ENCODE results near the gene BTLA.

BTLA gene

DNA sequence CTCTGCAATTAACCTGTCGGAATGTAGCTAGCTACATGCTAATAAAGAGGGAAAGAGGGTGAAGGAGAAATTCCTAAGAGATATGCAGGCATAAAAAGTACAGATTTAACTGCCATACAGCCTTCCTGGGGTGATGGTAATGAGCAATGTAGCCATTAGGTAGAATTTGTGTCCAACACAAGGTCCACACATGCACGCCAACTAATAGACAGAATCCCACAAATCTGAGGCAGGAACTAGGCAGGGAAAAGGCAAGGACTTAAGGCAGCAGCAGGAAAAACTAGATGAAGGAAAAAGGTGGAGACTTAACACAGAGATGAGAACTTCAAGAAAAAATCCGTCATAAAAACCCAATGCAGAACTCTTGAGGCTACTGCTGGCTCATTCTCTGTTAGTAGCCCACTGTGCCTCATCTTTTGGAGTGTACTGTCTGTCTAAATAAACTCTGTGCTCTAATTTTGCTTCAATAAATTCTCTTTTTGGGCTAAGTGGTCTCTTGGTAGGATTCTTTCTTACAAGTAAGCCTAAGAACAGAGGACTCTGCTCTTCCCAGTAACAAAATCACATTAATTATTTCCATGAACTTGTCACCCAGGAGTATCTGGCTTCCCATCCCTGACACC lies 81.5 kb downstream of the BTLA start:
- H3K4me3 ChIP-seq (ENCODE audit: control insufficient read depth, low read depth, low read length) = no peak overlapping the region
- TF ChIP-seq, protein P1, sequence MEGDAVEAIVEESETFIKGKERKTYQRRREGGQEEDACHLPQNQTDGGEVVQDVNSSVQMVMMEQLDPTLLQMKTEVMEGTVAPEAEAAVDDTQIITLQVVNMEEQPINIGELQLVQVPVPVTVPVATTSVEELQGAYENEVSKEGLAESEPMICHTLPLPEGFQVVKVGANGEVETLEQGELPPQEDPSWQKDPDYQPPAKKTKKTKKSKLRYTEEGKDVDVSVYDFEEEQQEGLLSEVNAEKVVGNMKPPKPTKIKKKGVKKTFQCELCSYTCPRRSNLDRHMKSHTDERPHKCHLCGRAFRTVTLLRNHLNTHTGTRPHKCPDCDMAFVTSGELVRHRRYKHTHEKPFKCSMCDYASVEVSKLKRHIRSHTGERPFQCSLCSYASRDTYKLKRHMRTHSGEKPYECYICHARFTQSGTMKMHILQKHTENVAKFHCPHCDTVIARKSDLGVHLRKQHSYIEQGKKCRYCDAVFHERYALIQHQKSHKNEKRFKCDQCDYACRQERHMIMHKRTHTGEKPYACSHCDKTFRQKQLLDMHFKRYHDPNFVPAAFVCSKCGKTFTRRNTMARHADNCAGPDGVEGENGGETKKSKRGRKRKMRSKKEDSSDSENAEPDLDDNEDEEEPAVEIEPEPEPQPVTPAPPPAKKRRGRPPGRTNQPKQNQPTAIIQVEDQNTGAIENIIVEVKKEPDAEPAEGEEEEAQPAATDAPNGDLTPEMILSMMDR (IDR thresholded peaks at IDR 0.05; ENCODE audit: control insufficient read depth, insufficient read depth, low read depth, low read length, missing control alignments) = no peak
- DNase-seq (ENCODE audit: low read depth) = no peak

DNA sequence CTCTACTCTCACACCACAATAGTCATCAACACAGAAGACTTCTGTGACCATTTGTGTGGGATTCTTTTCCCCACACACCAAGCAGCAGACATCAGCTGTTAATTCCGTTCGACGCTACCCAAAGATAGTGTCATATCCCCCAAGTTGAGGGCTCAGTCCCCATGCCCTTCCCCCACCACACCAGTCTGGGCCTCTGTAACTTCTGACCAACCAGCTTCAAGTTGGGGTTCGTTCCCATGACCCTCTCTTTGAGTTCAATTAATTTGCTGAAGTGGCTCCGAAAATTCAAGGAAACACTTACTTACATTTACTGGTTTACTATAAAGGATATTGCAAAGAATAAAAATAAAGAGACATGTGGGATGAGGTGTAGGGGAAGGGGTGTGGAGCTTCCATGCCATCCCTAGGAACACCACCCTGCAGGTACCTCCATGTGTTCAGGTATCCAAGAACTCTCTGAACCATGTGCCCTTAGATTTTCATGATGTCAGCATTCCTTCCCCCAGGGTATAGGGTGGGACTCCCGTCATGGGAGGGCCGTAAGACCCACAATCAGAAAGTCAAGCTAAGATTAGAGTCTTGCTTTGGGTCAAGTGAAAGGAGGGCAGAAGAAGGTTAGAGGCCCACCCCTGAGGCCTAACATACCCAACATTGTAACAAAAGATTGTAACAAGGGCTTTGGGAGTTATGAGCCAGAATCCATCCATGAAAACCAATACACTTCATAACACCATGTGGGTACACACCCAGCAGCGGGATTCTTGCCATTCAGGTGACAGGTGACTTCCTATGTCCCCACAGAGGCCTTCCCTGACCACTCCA lies 82.7 kb downstream of the BTLA start:
- TF ChIP-seq, protein P1 (IDR thresholded peaks at IDR 0.05; ENCODE audit: control insufficient read depth, insufficient read depth, low read depth, low read length, missing control alignments) = no peak
- H3K4me3 ChIP-seq (ENCODE audit: control insufficient read depth, low read depth, low read length) = no peak overlapping the region
- no peak for DNase-seq (ENCODE audit: low read depth)

DNA sequence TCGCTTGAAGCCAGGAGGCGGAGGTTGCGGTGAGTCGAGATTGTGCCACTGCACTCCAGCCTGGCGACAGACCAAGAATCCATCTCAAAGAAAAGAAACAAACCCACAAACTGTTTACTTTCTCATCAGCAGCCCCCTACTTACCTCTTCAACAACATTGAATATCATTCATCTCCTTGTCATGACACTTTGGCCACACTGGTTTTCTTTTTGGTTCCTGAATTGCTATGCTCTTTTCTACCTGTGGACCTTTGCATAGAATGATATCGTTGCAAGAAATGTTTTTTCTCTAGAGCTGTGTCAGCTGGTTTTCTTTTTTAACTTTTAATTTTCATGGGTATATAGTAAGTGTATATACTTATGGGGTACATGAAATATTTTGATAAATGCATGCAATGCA lies 83.9 kb downstream of the BTLA start:
- H3K4me3 ChIP-seq (ENCODE audit: control insufficient read depth, low read depth, low read length) = no peak overlapping the region
- TF ChIP-seq, protein P1 (IDR thresholded peaks at IDR 0.05; ENCODE audit: control insufficient read depth, insufficient read depth, low read depth, low read length, missing control alignments) = no peak
- DNase-seq (ENCODE audit: low read depth) = no peak

All from AG09309 (cell line).